Astrocyte (in vitro differentiated cells and primary cell): ENCODE results near the gene DLGAP4.

Experiments used
- EZH2 ChIP-seq: IDR thresholded peaks from 2 replicates; pipeline ENCODE4 v1.6.1; 2012; ENCODE audit warnings: mild to moderate bottlenecking, low read length, inconsistent platforms; ENCODE audit not compliant: insufficient read depth
- TF ChIP-seq, protein P1 (sequence below): IDR thresholded peaks from 2 replicates; pipeline ENCODE4 v1.5.1; 2011; ENCODE audit warnings: low read depth, mild to moderate bottlenecking, inconsistent platforms, low read length, moderate library complexity; ENCODE audit not compliant: insufficient read depth

DNA sequence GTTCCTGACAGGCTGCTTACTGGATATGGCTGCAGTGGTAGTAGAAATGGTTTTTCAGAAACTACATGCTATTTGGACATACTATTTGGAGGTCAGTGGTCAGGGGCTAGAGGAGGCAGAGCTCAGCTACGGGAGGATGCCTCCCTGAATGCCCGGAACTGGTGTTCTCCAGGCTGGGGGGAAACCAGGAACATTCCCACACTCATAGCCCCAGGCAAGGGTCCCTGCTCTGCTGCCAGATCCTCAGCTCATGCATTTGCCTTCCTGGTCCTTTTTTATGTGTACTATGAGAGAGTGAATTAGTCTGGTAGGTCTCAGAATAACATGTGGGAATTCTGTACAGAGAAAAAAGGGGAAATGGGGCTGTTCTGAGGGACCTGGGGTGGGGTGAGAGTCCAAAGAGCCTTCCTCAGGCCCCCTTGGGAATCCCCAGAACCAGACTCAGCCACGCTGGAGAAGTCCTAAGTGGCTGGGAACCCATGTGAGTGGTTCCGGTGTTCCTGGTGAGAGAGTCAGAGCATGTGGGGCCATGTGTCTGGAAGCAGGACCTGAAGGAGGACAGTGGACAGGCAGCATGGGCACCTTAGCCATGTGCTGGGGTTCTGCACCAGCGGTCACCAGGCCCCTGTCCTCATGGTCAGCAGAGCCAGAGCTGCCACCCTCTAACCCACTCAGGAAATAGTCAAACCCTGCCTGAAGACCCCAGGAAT, 177.2 kb downstream of the DLGAP4 start:
- no peak for TF ChIP-seq EZH2
- TF ChIP-seq, protein P1, sequence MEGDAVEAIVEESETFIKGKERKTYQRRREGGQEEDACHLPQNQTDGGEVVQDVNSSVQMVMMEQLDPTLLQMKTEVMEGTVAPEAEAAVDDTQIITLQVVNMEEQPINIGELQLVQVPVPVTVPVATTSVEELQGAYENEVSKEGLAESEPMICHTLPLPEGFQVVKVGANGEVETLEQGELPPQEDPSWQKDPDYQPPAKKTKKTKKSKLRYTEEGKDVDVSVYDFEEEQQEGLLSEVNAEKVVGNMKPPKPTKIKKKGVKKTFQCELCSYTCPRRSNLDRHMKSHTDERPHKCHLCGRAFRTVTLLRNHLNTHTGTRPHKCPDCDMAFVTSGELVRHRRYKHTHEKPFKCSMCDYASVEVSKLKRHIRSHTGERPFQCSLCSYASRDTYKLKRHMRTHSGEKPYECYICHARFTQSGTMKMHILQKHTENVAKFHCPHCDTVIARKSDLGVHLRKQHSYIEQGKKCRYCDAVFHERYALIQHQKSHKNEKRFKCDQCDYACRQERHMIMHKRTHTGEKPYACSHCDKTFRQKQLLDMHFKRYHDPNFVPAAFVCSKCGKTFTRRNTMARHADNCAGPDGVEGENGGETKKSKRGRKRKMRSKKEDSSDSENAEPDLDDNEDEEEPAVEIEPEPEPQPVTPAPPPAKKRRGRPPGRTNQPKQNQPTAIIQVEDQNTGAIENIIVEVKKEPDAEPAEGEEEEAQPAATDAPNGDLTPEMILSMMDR: no peak
